Measurements from ENCODE around the gene SAMD10.

GRCh38 chr20:63968136-63968927, 11.1 kb downstream of the SAMD10 start:
- TF ChIP-seq CTCF (IDR thresholded peaks at IDR 0.05; ENCODE audit: low read depth, low read length, missing input control) (no peak), FOXA2 (IDR thresholded peaks at IDR 0.05) (no peak)
